SHP77 (cell line): ENCODE results near the gene CELSR1.
A peak's percentile ranks its signal among the peaks of the same experiment; 100 is the strongest.

Experiments used
- DNase-seq, 2 experiments: peaks; one replicate each; lab custom pipeline; 2025; lab: John Stamatoyannopoulos, UW

Gene CELSR1

GRCh38 chr22:46374663-46375474 lies 162.6 kb downstream of the CELSR1 start:
- DNase-seq: no peak

DNA sequence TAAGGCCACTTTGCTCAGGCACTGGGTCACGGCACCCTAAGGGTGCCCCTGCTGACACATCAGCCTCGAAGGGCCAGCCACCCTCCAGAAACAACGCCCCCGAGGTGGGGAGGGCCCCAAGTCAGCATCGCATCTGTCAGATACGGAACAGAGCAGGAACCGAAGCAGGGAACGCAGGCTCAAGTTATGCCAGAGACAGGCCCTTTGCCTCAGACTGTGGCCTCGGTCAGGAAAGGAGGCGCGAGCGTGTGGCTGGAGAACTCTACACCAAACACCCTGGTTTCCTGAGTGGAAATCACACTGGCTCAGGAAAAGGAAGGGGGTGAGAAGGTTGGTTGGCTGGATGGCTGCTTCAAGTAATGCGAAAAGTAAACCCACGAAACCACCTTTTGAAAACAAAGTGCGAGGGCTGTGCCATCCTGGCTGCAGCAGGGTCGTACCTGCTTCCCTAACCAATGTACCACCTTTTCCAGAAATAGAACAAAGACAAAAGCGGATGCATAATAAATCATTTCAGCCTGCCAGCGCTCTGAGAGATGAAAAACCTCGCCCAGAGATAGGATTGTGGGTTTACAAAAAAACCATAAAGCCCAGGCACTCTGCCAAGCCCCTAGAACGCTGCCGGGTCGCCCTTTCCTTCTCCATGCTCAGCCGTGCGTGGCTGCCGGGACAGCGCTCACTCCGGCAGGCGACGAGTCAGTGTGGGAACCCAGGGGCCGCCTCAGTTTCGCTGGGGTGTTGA lies 163.3 kb downstream of the CELSR1 start:
- DNase-seq: peak; percentile 29 to 59

- DNase-seq: peak; percentile 82 to 86
Observed at GRCh38 chr22:46373159-46373558, 164.3 kb downstream of the CELSR1 start.

DNA sequence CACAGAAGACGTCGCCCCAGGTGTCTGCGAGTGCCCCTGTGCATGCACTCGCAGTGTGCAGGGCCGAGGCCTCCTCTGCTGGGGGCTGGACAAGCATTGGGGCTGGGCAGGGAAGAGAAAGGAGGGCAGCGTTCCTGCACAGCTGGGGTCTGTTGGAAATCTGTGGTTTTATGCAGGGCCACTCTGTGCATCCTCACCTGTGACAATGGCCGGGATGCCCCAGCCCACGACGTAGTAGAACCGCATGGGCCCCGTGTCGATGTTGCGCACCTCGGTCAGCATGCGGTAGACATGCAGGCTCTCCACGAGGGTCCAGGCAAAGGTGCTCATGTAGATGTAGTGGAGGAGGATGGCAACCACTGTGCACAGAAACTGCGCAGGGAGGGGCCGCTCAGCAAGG lies 164.7 kb downstream of the CELSR1 start:
- DNase-seq: no peak

DNA sequence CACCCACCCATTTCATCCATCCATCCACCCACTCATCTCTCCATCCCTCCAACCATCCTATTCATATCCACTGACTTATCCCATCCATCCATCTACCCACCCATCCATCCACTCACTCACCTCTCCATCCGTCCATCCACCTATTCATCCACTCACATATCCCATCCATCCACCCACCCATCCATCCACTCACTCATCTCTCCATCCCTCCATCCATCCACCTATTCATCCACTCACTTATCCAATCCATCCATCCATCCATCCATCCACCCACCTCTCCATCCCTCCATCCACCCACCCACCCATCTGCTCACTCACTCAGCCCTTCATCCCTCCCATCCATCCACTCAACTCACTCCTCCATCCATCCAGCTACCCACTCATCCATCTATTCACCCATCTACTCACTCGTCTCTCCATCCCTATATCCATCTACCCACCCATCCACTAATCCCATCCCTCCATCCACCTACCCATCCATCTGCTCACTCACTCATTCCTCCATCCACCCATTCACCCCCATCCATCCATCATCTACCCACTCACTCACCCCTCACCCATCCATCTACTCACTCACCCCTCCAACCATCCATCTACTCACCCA lies 165.7 kb downstream of the CELSR1 start:
- DNase-seq: no peak

DNA sequence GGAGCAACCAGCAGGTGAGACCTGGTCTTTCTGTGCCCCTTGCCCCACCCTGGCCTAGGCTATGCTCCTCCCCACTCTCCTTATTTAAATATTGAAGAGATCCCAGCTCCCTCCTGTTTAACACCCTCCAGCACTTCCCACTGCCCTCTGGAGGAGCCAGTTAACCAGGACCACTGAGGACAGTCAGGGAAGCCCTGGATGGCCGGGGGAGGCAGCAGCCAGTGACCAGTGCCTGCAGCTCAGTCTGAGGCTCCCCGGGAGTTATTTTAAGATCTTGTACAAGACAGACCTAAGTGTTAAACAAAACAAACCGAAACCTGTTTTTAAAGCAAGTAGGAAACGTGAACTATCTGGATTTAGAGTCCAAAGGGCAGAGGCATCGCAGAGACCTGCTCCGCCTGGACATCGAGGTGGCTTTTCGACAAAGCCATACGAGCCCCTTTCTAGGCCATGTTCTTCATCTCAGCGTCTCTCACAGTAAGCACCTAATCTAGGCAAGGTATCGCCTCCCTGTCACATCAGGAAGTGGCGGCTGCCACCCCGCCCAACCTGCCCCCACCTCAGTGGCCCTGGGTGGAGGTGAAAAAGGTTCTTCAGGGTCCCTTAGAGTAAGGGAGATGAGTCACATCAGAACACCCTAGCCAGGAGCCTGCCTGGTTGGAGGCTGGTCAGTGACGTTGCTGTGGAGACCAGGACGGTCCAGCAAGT lies 166.7 kb downstream of the CELSR1 start:
- no peak for DNase-seq

DNA sequence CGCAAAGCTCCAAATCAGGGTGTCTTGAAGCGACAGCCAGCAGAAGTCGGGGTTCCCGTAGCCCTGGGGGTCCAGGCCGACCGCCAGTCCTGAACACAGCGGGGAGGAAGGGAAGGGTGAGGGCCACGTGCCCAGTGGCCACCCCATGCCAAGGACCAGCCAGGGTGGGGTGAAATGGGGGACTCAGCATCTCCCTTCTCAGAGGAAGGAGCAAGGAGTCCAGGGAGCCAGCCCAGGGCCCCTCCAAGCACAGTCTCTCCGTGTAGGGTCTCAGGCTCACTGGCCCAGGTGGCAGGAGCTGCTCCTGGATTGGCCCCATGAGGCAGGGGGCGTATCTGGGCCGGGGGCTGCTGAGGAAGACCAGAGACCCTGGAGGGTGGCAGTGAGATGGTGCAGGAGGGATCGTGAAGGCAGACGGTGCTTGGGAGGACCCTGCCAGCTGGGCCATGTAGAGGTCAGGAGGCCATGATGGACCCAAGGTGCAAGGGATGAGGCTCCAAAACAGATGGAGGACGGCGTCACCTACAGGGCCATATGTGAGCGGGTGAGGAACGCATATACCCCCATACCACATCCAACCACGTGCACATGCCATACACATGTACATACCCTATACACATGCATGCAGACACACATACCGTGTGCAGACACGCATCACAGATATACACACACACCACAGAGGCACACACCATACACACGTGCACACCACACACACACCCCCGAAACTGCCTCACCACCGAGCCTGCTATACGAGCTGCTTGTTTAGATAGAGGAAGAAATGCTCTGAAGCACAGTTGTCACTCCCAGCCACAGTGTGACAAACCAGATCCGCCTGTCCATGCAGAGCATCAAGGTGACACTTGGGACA lies 167.5 kb downstream of the CELSR1 start:
- DNase-seq: no peak

GRCh38 chr22:46368871-46369715 lies 168.3 kb downstream of the CELSR1 start:
- no peak for DNase-seq

GRCh38 chr22:46368422-46368821 lies 169.0 kb downstream of the CELSR1 start:
- DNase-seq: no peak

DNA sequence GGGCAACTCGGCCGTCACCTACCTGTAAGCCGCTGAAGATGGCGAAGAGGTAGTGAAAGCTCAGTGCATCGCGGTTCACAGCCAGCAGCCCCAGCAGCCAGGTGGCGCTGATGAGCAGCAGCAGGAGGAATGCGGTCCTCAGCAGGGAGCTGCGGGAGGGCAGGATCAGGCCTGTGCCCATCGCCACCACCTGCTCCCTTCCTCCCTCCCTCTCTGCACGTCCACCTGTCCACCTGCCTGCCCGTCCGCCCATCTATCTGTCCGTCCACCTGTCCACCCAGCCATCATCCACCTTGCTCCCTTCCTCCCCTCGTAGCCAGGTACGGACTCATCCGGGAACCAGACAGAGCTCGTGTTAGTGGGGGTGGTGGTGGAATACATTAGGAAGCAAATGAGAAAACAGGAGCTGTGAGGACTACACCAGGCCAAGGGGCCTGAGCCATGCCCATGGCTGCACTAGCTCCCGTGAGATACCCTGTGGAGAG lies 169.7 kb downstream of the CELSR1 start:
- peak; percentile 69 to 82 for DNase-seq

DNA sequence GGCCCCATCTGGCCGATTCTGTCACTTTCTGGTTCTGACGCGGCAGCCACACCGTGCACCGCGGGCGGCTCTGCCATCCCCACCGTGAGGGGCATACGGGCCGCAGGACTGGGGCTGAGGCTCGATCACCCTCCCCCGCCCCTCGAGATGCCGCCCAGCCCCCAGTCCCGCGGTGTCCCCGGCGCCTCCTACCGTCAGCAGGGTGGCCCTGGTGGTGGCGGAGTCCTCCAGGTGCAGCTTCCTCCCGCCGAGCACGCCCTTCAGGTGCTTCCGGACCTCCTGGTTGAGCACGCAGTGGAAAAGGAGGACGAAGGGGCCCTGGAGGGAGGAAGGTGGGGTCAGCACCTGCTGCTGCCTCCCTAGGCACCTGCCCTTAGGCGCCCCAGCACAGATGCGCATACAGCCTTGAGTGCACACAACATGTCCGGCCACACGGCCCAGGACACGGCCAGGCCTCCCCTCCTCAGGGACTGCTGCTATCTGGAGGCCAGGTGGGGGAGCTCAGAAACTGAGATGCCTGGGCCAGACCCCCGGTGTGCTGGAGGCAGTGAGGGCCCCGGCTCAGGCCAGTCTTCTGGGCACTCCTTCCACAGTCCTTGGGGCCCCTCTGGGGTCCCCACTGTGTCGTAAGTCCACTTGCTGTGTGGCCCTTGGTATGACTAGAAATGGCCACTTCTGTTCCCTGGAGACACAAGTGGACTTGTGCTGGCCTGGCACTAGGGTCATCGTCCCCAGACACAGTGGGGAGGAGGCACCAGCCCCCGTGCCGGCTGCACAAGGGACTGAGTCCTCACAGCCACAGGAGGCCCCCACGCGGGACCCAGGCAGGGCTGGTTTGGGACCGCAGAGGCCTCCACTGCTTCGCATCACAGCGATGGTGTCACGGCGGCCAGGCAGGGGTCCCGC lies 170.4 kb downstream of the CELSR1 start:
- peak; percentile 29 to 62 for DNase-seq

DNA sequence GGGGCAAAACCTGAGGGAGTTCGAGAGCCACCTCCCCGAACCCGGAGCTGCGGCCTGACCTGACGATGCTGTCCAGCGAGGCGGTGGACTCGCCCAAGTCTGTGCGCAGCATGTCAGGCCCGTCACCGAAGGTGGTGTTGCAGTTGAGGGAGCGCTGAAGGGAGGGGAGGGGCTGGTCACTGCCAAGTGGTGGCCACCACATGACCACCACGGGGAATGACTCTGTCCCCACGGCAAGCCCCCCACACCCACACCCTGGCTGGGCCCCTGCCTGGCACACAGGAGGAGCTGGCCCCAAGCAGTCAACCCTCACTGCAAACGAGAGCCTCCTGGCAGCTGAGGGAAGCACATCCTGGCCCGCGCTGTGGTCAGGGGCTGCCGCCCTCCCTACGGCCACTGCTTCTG lies 171.1 kb downstream of the CELSR1 start:
- DNase-seq: no peak

DNA sequence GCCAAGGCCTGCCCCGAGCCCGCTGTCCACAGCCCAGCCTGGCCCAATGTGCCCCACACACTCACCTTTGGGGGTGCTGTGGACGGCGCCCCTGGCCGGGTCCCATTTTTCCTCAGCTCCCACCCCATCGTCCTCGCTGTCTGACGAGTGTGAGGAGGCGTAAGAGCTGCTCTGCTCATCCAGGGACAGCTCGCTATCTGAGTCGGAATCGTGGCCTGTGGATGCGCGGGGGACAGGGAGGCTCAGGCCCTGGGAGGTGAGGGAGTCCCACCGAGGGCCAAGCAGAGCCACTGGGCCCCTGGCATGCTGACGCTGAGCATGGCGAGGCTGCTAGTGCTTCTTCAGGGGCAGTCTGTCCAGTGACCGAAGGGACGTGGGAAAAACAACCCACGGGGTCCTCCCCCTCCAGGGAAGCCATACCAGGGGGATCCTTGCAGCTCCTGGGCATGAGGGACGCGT lies 172.2 kb downstream of the CELSR1 start:
- no peak for DNase-seq

- DNase-seq: no peak
Observed at GRCh38 chr22:46364341-46365165, 172.9 kb downstream of the CELSR1 start.

- no peak for DNase-seq
Observed at GRCh38 chr22:46363611-46364321, 173.7 kb downstream of the CELSR1 start.

DNA sequence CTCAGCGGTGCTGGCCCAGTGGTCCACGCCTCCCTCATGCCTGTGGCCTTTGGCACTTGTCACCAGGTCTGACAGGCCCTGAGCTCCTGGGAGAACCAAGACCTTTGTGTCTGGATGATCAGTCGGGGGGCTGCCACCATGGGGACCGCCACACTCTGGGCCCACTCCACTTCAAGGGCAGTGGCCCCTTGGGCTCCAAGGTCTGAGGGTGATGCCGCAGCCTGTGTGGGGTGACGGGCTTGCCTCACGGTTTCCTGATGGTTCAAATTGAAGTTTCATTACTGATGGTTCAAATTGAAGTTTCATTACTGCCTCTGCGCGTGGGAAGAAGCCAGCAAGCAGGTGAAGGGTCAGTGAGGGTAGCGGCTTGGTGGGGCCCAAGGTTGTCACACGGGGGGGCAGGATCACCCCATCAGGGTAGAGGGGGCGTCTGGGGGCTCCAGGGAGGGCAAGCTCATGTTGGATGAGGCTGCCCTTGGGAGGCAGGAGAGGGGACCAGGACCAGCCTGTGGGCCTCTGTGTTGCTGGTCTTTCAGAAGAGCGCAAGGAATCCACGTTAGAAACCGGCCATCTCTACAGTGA lies 174.4 kb downstream of the CELSR1 start:
- DNase-seq: no peak
